A549 (cell line): Measurements from ENCODE around the gene MSI2. TPM values are rescaled to one million over a fixed set of nuclear protein-coding genes. Genes with fewer than 3 reads are reported as not detected.
"Not testable (repeated sequence)": the region's sequence is repeated elsewhere in the genome, so short reads cannot be mapped to it uniquely, and the experiment has no call there.

Experiments
- ATAC-seq, 2 experiments: fragments of 200-7000 bp in 1 of 2; fragments of >200 bp in 1 of 2; cut with Nextera tagmentation in 1 of 2; cut with Tn5 transposase in 1 of 2; 3 replicates each; pipeline versions ENCODE4 v1.8.0 to v1.9.1; 2018 to 2020; ENCODE audit warnings: mild to moderate bottlenecking in 1 of 2, moderate library complexity in 1 of 2
- CTCF ChIA-PET: fragments of 300-600 bp; sonication (Branson Sonifier 250); formaldehyde crosslinking; extraction: SDS; loops from one replicate; lab custom pipeline; 2021; ENCODE audit warnings: antibody characterized with exemption, inconsistent platforms; lab: Yijun Ruan, JAX
- POLR2A ChIA-PET: fragments of 350-600 bp; formaldehyde crosslinking; extraction: SDS; loops from one replicate; lab custom pipeline; 2021; ENCODE audit warnings: antibody characterized with exemption, inconsistent platforms; lab: Yijun Ruan, JAX
- DNase-seq, 2 experiments: peaks; one replicate each; pipeline versions ENCODE4 v3.0.0 to v3.0.0-alpha.2; 2011 to 2016; ENCODE audit warnings: low read depth in 1 of 2, low spot score in 1 of 2
- FAIRE-seq: peaks from 2 replicates; lab custom pipeline; 2011; peaks lifted over from hg19 to GRCh38; lab: Jason Lieb, UNC
- H3K27ac ChIP-seq, 2 experiments: fragments of >200 bp; sonication (Bioruptor Twin); formaldehyde crosslinking; 3 replicates each; pipeline ENCODE4 v1.5.1; 2016 to 2017
- H3K4me1 ChIP-seq: fragments of >200 bp; sonication (Bioruptor Twin); formaldehyde crosslinking; 3 replicates; pipeline ENCODE4 v1.6.1; 2016
- H3K4me2 ChIP-seq: fragments of >200 bp; sonication (Bioruptor Twin); formaldehyde crosslinking; 3 replicates; pipeline ENCODE4 v1.6.1; 2016
- H3K4me3 ChIP-seq: fragments of >200 bp; sonication (Bioruptor Twin); formaldehyde crosslinking; 3 replicates; pipeline ENCODE4 v1.5.1; 2016
- H3K9me3 ChIP-seq: fragments of >200 bp; sonication (Bioruptor Twin); formaldehyde crosslinking; 3 replicates; pipeline ENCODE4 v1.6.1; 2016
- BHLHE40 ChIP-seq: IDR thresholded peaks from 2 replicates; pipeline ENCODE4 v1.6.1; 2012; ENCODE audit warnings: low read depth, low read length, inconsistent platforms
- EHMT2 ChIP-seq: fragments of 200-600 bp; sonication (generic); IDR thresholded peaks from 2 replicates; pipeline ENCODE4 v1.6.1; 2016; ENCODE audit warnings: antibody characterized with exemption, low read depth, mild to moderate bottlenecking, moderate library complexity
- GATA3 ChIP-seq: IDR thresholded peaks from 2 replicates; pipeline ENCODE4 v1.6.1; 2012; ENCODE audit warnings: borderline replicate concordance
- HEYL ChIP-seq: fragments of 250-450 bp; sonication (Bioruptor Pico); IDR thresholded peaks from 2 replicates; pipeline ENCODE4 v1.8.0; 2021; ENCODE audit warnings: mild to moderate bottlenecking, moderate library complexity
- MAX ChIP-seq: IDR thresholded peaks from 2 replicates; pipeline ENCODE4 v1.6.1; 2012
- POLR2AphosphoS2 ChIP-seq: conservative IDR thresholded peaks from 2 replicates; pipeline ENCODE4 v1.6.1; 2012; ENCODE audit warnings: low read length, improper control_type of control experiment, inconsistent platforms
- REST ChIP-seq: fragments of 200-600 bp; sonication (generic); IDR thresholded peaks from 2 replicates; pipeline ENCODE4 v1.6.1; 2016; ENCODE audit warnings: antibody characterized with exemption, mild to moderate bottlenecking, moderate library complexity
- TFCP2L1 ChIP-seq: fragments of 250-450 bp; sonication (Bioruptor Pico); IDR thresholded peaks from 2 replicates; pipeline ENCODE4 v1.5.0; 2021; ENCODE audit warnings: mild to moderate bottlenecking
- USF2 ChIP-seq: fragments of 450-650 bp; IDR thresholded peaks from 2 replicates; pipeline ENCODE4 v1.6.1; 2014; ENCODE audit warnings: antibody characterized with exemption
- ZC3H11A ChIP-seq: fragments of 450-650 bp; IDR thresholded peaks from 2 replicates; pipeline ENCODE4 v1.6.1; 2014; ENCODE audit warnings: antibody characterized with exemption, mild to moderate bottlenecking
- ZFP36 ChIP-seq: fragments of 450-650 bp; IDR thresholded peaks from 2 replicates; pipeline ENCODE4 v1.6.1; 2014; ENCODE audit warnings: borderline replicate concordance; ENCODE audit not compliant: partially characterized antibody
- WGBS: methylation state at CpG from one replicate; pipeline ENCODE4 v1.1.6; 2017; ENCODE audit errors: missing lambda C conversion rate; 5-methylcytosine and 5-hydroxymethylcytosine counted together
- polyA plus RNA-seq, 4 experiments: library from polyadenylated mRNA; depleted of rRNA in 3 of 4; stranded (reverse); fragments of >200 nt; fragmentation: RNase III in 1 of 4; extraction: RNeasy Plus Mini Kit Qiagen cat#74134 plus additional on column Dnase treatment in 1 of 4; gene quantifications; 2 replicates in 3 of 4; 3 replicates in 1 of 4; pipeline ENCODE4 v1.2.3, GENCODE V29; 2011 to 2017
- TF ChIP-seq, protein P1 (sequence below): fragments of 250-450 bp; sonication (Bioruptor Pico); IDR thresholded peaks from 2 replicates; pipeline ENCODE4 v1.5.0; 2021; ENCODE audit warnings: mild to moderate bottlenecking, moderate library complexity, borderline replicate concordance
- TF ChIP-seq, protein P2 (sequence below): fragments of >200 bp; sonication (Bioruptor Twin); formaldehyde crosslinking; IDR thresholded peaks from 2 replicates; pipeline ENCODE4 v1.6.1; 2016

Gene MSI2
- polyA plus RNA-seq, 2 of the 4 experiments (the other 2 are of a cell fraction): 43.6 to 44.4 TPM

- POLR2A ChIA-PET: no interaction called here
- no peak overlapping the region for H3K27ac ChIP-seq
- DNase-seq: no peak
- no peak overlapping the region for H3K4me3 ChIP-seq
- TF ChIP-seq MAX: no peak
- no peak for TF ChIP-seq ZC3H11A
- no peak for TF ChIP-seq TFCP2L1 (CRISPR knock-in tag)
- TF ChIP-seq USF2: no peak
- TF ChIP-seq HEYL (CRISPR knock-in tag): no peak
- TF ChIP-seq, protein P1, sequence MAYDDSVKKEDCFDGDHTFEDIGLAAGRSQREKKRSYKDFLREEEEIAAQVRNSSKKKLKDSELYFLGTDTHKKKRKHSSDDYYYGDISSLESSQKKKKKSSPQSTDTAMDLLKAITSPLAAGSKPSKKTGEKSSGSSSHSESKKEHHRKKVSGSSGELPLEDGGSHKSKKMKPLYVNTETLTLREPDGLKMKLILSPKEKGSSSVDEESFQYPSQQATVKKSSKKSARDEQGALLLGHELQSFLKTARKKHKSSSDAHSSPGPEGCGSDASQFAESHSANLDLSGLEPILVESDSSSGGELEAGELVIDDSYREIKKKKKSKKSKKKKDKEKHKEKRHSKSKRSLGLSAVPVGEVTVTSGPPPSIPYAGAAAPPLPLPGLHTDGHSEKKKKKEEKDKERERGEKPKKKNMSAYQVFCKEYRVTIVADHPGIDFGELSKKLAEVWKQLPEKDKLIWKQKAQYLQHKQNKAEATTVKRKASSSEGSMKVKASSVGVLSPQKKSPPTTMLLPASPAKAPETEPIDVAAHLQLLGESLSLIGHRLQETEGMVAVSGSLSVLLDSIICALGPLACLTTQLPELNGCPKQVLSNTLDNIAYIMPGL (CRISPR knock-in tag): no peak
- no peak overlapping the region for H3K4me2 ChIP-seq
- ATAC-seq: peak in 1 of 2 experiments; percentile 46; a peak in 3 of 6 replicates
- H3K9me3 ChIP-seq: peaks cover 11% of the 10 kb centered on the region
- 87% methylated on average over 19 of the region's 19 CpGs for WGBS
- peaks cover 17% of the 10 kb centered on the region for H3K4me1 ChIP-seq
- no peak for FAIRE-seq
- CTCF ChIA-PET: interaction anchor here (1.1 to 9.0 kb wide), 6 partner anchors 21 to 376 kb away, joined by 3 to 63 read pairs (median 5); no protein-coding TSS in a partner anchor
Measured at GRCh38 chr17:57619061-57619937, 363.0 kb downstream of the MSI2 start.

DNA sequence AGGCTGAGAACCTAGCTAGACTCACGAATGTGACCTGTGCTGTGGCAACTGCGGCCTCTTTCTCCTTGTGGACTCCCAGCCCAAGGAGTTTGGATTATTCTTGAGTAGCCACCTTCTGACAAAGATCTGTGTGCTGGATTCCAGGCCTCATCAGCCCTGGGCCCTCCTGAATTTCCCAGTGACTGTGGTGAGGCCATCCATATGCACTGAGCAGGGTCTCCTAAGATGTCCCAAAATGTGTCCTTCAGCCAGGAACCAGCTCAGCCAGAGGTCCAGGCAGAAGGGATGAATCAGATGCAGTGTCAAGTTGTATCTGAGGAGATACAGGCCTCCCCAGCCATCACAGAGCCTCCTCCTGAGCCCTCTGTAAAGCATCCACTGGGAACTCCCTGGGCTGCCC, 364.3 kb downstream of the MSI2 start:
- H3K4me3 ChIP-seq: no peak overlapping the region
- H3K4me1 ChIP-seq: peaks cover 17% of the 10 kb centered on the region
- H3K9me3 ChIP-seq: peaks cover 11% of the 10 kb centered on the region
- H3K27ac ChIP-seq: no peak overlapping the region
- CTCF ChIA-PET: interaction anchor here (0.5 to 9.0 kb wide), 6 partner anchors 19 to 736 kb away, joined by 3 to 63 read pairs (median 5); no protein-coding TSS in a partner anchor
- no peak for TF ChIP-seq POLR2AphosphoS2
- TF ChIP-seq, protein P2, sequence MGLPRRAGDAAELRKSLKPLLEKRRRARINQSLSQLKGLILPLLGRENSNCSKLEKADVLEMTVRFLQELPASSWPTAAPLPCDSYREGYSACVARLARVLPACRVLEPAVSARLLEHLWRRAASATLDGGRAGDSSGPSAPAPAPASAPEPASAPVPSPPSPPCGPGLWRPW: no peak
- no peak for TF ChIP-seq ZFP36
- TF ChIP-seq REST: no peak
- no peak for TF ChIP-seq TFCP2L1 (CRISPR knock-in tag)
- no peak for TF ChIP-seq BHLHE40
- no peak for TF ChIP-seq EHMT2
- no peak for TF ChIP-seq GATA3
- TF ChIP-seq, all 56 proteins: peak for 0
- ATAC-seq (peak in 1 of 2 experiments; percentile 31; a peak in 1 of 6 replicates), FAIRE-seq (no peak), DNase-seq (no peak)
- POLR2A ChIA-PET: no interaction called here
- 85% methylated on average over 2 of the region's 2 CpGs for WGBS
- no peak overlapping the region for H3K4me2 ChIP-seq

DNA sequence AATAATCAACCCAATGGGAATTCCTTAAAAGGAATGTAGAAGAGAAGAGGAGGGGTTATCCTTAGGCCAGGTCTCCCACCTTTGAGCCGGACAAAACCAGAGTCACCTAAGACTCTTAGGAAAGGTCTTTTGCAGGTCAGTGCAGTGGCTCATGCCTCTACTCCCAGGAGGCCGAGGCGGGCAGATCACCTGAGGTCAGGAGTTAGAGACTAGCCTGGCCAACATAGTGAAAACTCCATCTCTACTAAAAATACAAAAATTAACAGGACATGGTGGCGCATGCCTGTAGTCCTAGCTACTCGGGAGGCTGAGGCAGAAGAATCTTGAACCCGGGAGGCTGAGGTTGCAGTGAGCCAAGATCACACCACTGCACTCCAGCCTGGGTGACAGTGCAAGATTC, 365.5 kb downstream of the MSI2 start:
- 93% methylated on average over 6 of the region's 6 CpGs for WGBS
- FAIRE-seq, H3K4me2 ChIP-seq, H3K4me3 ChIP-seq, H3K27ac ChIP-seq, DNase-seq, H3K9me3 ChIP-seq, POLR2A ChIA-PET, ATAC-seq: not testable (repeated sequence)
- peaks cover 17% of the 10 kb centered on the region for H3K4me1 ChIP-seq
- CTCF ChIA-PET: interaction anchor here (1.2 to 9.0 kb wide), 7 partner anchors 9 to 161 kb away, joined by 3 to 63 read pairs (median 5); no protein-coding TSS in a partner anchor
